ENCODE data around the gene LANCL3.

The LANCL3 gene

GRCh38 chrX:37684973-37685372 lies 113.5 kb downstream of the LANCL3 start:
- no peak for DNase-seq

GRCh38 chrX:37685381-37686359 lies 114.2 kb downstream of the LANCL3 start, which contains the start of gene XK:
Gene XK, plus strand, starts transcription at chrX:37685791. Its CDS starts 171 bp downstream, at chrX:37685962.
- peak in 3 of 5 experiments; percentile 0 to 64 (median 34) for DNase-seq

- DNase-seq = no peak
These were observed 115.0 kb downstream of the LANCL3 start for GRCh38 chrX:37686369-37686995.

- no peak for DNase-seq
These were observed 115.5 kb downstream of the LANCL3 start for GRCh38 chrX:37686996-37687395.

GRCh38 chrX:37690119-37690518 lies 118.7 kb downstream of the LANCL3 start:
- DNase-seq = no peak

- DNase-seq = no peak
These were observed 121.5 kb downstream of the LANCL3 start for GRCh38 chrX:37692918-37693317.

GRCh38 chrX:37697169-37697760 lies 125.8 kb downstream of the LANCL3 start:
- DNase-seq = no peak

- DNase-seq = no peak
These were observed 130.1 kb downstream of the LANCL3 start for GRCh38 chrX:37701588-37701987.

GRCh38 chrX:37711991-37712390 lies 140.5 kb downstream of the LANCL3 start:
- no peak for DNase-seq

- DNase-seq = no peak
These were observed 141.0 kb downstream of the LANCL3 start for GRCh38 chrX:37712458-37712857.

- no peak for DNase-seq
These were observed 143.0 kb downstream of the LANCL3 start for GRCh38 chrX:37714479-37714878.

GRCh38 chrX:37716602-37717001 lies 145.1 kb downstream of the LANCL3 start:
- DNase-seq = no peak

GRCh38 chrX:37717708-37718107 lies 146.2 kb downstream of the LANCL3 start:
- no peak for DNase-seq

GRCh38 chrX:37722595-37722994 lies 151.1 kb downstream of the LANCL3 start:
- no peak for DNase-seq

GRCh38 chrX:37726346-37726745 lies 154.9 kb downstream of the LANCL3 start:
- DNase-seq = no peak
